HG03571 (cell line): Measurements from ENCODE around the gene PTDSS2.
"Not testable (repeated sequence)": the region's sequence is repeated elsewhere in the genome, so short reads cannot be mapped to it uniquely, and the experiment has no call there.

ENCODE experiments used
- ATAC-seq: cut with Tn5 transposase; IDR thresholded peaks from one replicate; pipeline ENCODE4 v1.9.1; 2021; ENCODE audit not compliant: unreplicated experiment

Gene PTDSS2

GRCh38 chr11:503179-503981 lies 53.3 kb downstream of the PTDSS2 start:
- ATAC-seq = no peak

GRCh38 chr11:504053-504993 lies 54.2 kb downstream of the PTDSS2 start:
- ATAC-seq = no peak

- ATAC-seq = no peak
Observed at GRCh38 chr11:504994-505344, 54.9 kb downstream of the PTDSS2 start.

GRCh38 chr11:506238-506994 lies 56.3 kb downstream of the PTDSS2 start:
- ATAC-seq = peak; percentile 50

- ATAC-seq = peak; percentile 47
Observed at GRCh38 chr11:506995-507726, 57.1 kb downstream of the PTDSS2 start, which contains the start of gene RNH1. TSS of gene RNH1 (minus strand) at chr11:507242. CDS start at chr11:502162, 5,080 bp downstream.

GRCh38 chr11:507727-508515 lies 57.8 kb downstream of the PTDSS2 start:
- ATAC-seq = no peak

GRCh38 chr11:508956-509355 lies 58.9 kb downstream of the PTDSS2 start:
- no peak for ATAC-seq

GRCh38 chr11:512761-513595 lies 62.9 kb downstream of the PTDSS2 start:
- ATAC-seq = no peak

GRCh38 chr11:514606-515005 lies 64.5 kb downstream of the PTDSS2 start:
- ATAC-seq = no peak

- ATAC-seq = no peak
Observed at GRCh38 chr11:515131-515530, 65.1 kb downstream of the PTDSS2 start.

GRCh38 chr11:516400-516799 lies 66.3 kb downstream of the PTDSS2 start:
- no peak for ATAC-seq

GRCh38 chr11:516918-517685 lies 67.0 kb downstream of the PTDSS2 start:
- ATAC-seq = not testable (repeated sequence)

GRCh38 chr11:518463-519202 lies 68.6 kb downstream of the PTDSS2 start:
- no peak for ATAC-seq

GRCh38 chr11:520428-521176 lies 70.5 kb downstream of the PTDSS2 start:
- ATAC-seq = no peak

- no peak for ATAC-seq
Observed at GRCh38 chr11:521177-521688, 71.2 kb downstream of the PTDSS2 start.

- ATAC-seq = no peak
Observed at GRCh38 chr11:526192-526591, 76.1 kb downstream of the PTDSS2 start.
